WTC11 (cell line): Measurements from ENCODE around the gene FBLN5. TPM values are rescaled to one million over a fixed set of nuclear protein-coding genes. Genes with fewer than 3 reads are reported as not detected.

Experiments
- ATAC-seq: fragments of 200-7000 bp; cut with Tn5 transposase; 2 replicates; pipeline ENCODE4 v1.10.0; 2021; ENCODE audit warnings: mild to moderate bottlenecking, moderate library complexity
- CTCF ChIA-PET: fragments of 300-600 bp; sonication (Branson Sonifier 250); formaldehyde crosslinking; loops from one replicate; lab custom pipeline; 2021; ENCODE audit warnings: antibody characterized with exemption; lab: Charles Lee
- POLR2A ChIA-PET: fragments of 350-600 bp; sonication (Branson Sonifier 250); formaldehyde crosslinking; loops from one replicate; lab custom pipeline; 2021; ENCODE audit warnings: antibody characterized with exemption; lab: Charles Lee
- DNase-seq: peaks from one replicate; pipeline ENCODE4 v3.0.0; 2021; ENCODE audit warnings: low spot score
- H3K27ac Mint-ChIP-seq: 2 replicates; pipeline ENCODE4 v1.8.0; 2021; ENCODE audit warnings: mixed read lengths
- H3K27me3 Mint-ChIP-seq: 2 replicates; pipeline ENCODE4 v1.8.0; 2021; ENCODE audit warnings: low read depth, mild to moderate bottlenecking, moderate library complexity, mixed read lengths
- H3K36me3 Mint-ChIP-seq: 2 replicates; pipeline ENCODE4 v1.8.0; 2021; ENCODE audit warnings: mixed read lengths
- H3K4me1 Mint-ChIP-seq: 2 replicates; pipeline ENCODE4 v1.8.0; 2022; ENCODE audit warnings: mixed read lengths
- H3K4me3 Mint-ChIP-seq: 2 replicates; pipeline ENCODE4 v1.8.0; 2021; ENCODE audit warnings: mild to moderate bottlenecking, moderate library complexity, mixed read lengths
- H3K9me3 Mint-ChIP-seq: 2 replicates; pipeline ENCODE4 v1.8.0; 2021; ENCODE audit warnings: mixed read lengths
- CBFB ChIP-seq: sonication (generic); formaldehyde crosslinking; IDR thresholded peaks from 2 replicates; pipeline ENCODE4 v1.8.1; 2022; ENCODE audit warnings: mild to moderate bottlenecking, low read depth, missing genetic modification reagents
- CREM ChIP-seq: sonication (generic); formaldehyde crosslinking; IDR thresholded peaks from 2 replicates; pipeline ENCODE4 v1.8.1; 2022; ENCODE audit warnings: mild to moderate bottlenecking, missing genetic modification reagents, moderate library complexity
- E2F4 ChIP-seq: sonication (generic); formaldehyde crosslinking; IDR thresholded peaks from 2 replicates; pipeline ENCODE4 v1.8.1; 2022; ENCODE audit warnings: low read depth, mild to moderate bottlenecking, moderate library complexity, missing genetic modification reagents, borderline replicate concordance
- EMX1 ChIP-seq: fragments of 250-450 bp; sonication (Bioruptor Pico); IDR thresholded peaks from 2 replicates; pipeline ENCODE4 v1.8.0; 2021; ENCODE audit warnings: mild to moderate bottlenecking
- FOXJ3 ChIP-seq: sonication (generic); formaldehyde crosslinking; IDR thresholded peaks from 2 replicates; pipeline ENCODE4 v1.9.0; 2021; ENCODE audit warnings: missing genetic modification reagents, mild to moderate bottlenecking, borderline replicate concordance
- KAT7 ChIP-seq: sonication (generic); formaldehyde crosslinking; IDR thresholded peaks from 2 replicates; pipeline ENCODE4 v1.8.1; 2023; ENCODE audit warnings: missing genetic modification reagents, mild to moderate bottlenecking, borderline replicate concordance
- NFATC4 ChIP-seq: fragments of 250-450 bp; sonication (Bioruptor Pico); IDR thresholded peaks from 2 replicates; pipeline ENCODE4 v1.9.0; 2021; ENCODE audit warnings: mild to moderate bottlenecking
- NFYB ChIP-seq: sonication (generic); formaldehyde crosslinking; conservative IDR thresholded peaks from 2 replicates; pipeline ENCODE4 v1.8.0; 2022; ENCODE audit warnings: low read depth, missing genetic modification reagents
- NR1H2 ChIP-seq: sonication (generic); formaldehyde crosslinking; IDR thresholded peaks from 2 replicates; pipeline ENCODE4 v1.9.0; 2021; ENCODE audit warnings: mild to moderate bottlenecking, moderate library complexity, missing genetic modification reagents
- NR3C1 ChIP-seq: sonication (generic); formaldehyde crosslinking; conservative IDR thresholded peaks from 2 replicates; pipeline ENCODE4 v1.8.1; 2023; ENCODE audit warnings: low read depth, mild to moderate bottlenecking, missing genetic modification reagents
- SMAD3 ChIP-seq: sonication (generic); formaldehyde crosslinking; IDR thresholded peaks from 2 replicates; pipeline ENCODE4 v1.8.0; 2022; ENCODE audit warnings: missing genetic modification reagents, mild to moderate bottlenecking, borderline replicate concordance
- TEAD4 ChIP-seq: sonication (generic); formaldehyde crosslinking; IDR thresholded peaks from 2 replicates; pipeline ENCODE4 v1.8.0; 2022; ENCODE audit warnings: mild to moderate bottlenecking, missing genetic modification reagents
- ZNF281 ChIP-seq: sonication (generic); formaldehyde crosslinking; IDR thresholded peaks from 2 replicates; pipeline ENCODE4 v1.8.0; 2023; ENCODE audit warnings: mild to moderate bottlenecking, missing genetic modification reagents
- ZNF396 ChIP-seq: fragments of 250-450 bp; sonication (Bioruptor Pico); IDR thresholded peaks from 2 replicates; pipeline ENCODE4 v1.8.0; 2021; ENCODE audit warnings: mild to moderate bottlenecking, moderate library complexity, borderline replicate concordance
- ZNF512 ChIP-seq: sonication (generic); formaldehyde crosslinking; IDR thresholded peaks from 2 replicates; pipeline ENCODE4 v1.8.1; 2022; ENCODE audit warnings: missing genetic modification reagents, borderline replicate concordance
- total RNA-seq: library from RNA; stranded (reverse); gene quantifications from 3 replicates; pipeline ENCODE4 v1.2.3, GENCODE V29; 2021
- TF ChIP-seq, protein P1 (sequence below): fragments of 250-450 bp; sonication (Bioruptor Pico); IDR thresholded peaks from 2 replicates; pipeline ENCODE4 v1.9.0; 2021; ENCODE audit warnings: moderate library complexity, mild to moderate bottlenecking, inconsistent platforms, borderline replicate concordance
- TF ChIP-seq, protein P2 (sequence below): sonication (generic); formaldehyde crosslinking; IDR thresholded peaks from 2 replicates; pipeline ENCODE4 v1.8.1; 2023; ENCODE audit warnings: mild to moderate bottlenecking, missing genetic modification reagents, moderate library complexity
- TF ChIP-seq, protein P3 (sequence below): sonication (generic); formaldehyde crosslinking; IDR thresholded peaks from 2 replicates; pipeline ENCODE4 v1.8.1; 2022; ENCODE audit warnings: mild to moderate bottlenecking, moderate library complexity, missing genetic modification reagents
- TF ChIP-seq, protein P4 (sequence below): sonication (generic); formaldehyde crosslinking; IDR thresholded peaks from 2 replicates; pipeline ENCODE4 v1.8.0; 2022; ENCODE audit warnings: mild to moderate bottlenecking, missing genetic modification reagents
- TF ChIP-seq, protein P5 (sequence below): fragments of 250-450 bp; sonication (Bioruptor Pico); IDR thresholded peaks from 2 replicates; pipeline ENCODE4 v1.9.0; 2021; ENCODE audit warnings: mild to moderate bottlenecking

Gene FBLN5
- total RNA-seq, 1 experiment from 2014 or later: 4.0 TPM

DNA sequence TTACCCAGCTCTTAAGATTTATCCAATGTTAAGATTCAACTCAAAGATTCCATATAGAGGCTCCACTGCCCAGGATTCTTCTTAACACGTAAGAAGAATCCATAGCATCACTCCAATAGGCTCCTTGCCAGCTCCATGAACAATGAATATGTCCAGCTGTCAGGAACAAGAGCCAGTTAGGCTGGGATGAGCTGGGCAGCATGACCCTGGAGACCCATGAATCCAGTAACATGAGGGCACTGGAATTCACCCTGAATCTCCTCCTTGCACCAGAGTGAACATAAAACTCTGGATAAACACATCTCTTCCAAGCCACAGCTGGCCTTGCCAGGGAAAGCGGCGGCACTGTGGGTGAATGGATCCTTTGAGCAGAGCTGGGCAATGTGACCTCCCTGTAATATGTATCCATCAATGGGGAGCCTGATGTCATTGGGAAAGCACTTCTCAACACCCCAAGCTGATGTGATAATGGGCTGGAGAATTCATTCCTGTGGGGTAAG is 55.7 kb downstream of the FBLN5 start:
- no peak overlapping the region for H3K27ac Mint-ChIP-seq
- ChIA-PET CTCF (interaction anchor here (1.4 to 2.6 kb wide), 5 partner anchors 12 to 240 kb away, joined by 3 to 18 read pairs (median 5); no protein-coding TSS in a partner anchor), POLR2A (interaction anchor here (0.6 kb wide), 1 partner anchor 33 kb away, joined by 3 read pairs; no protein-coding TSS in a partner anchor)
- no peaks in the 10 kb centered on the region for H3K9me3 Mint-ChIP-seq
- H3K4me1 Mint-ChIP-seq: peaks cover 9% of the 10 kb centered on the region
- no peak overlapping the region for H3K4me3 Mint-ChIP-seq
- DNase-seq: no peak
- no peaks in the 10 kb centered on the region for H3K36me3 Mint-ChIP-seq
- H3K27me3 Mint-ChIP-seq: no peaks in the 10 kb centered on the region
- ATAC-seq: no peak
- TF ChIP-seq CREM (CRISPR knock-in tag): no peak
- TF ChIP-seq, protein P1, sequence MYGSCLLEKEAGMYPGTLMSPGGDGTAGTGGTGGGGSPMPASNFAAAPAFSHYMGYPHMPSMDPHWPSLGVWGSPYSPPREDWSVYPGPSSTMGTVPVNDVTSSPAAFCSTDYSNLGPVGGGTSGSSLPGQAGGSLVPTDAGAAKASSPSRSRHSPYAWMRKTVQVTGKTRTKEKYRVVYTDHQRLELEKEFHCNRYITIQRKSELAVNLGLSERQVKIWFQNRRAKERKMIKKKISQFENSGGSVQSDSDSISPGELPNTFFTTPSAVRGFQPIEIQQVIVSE (CRISPR knock-in tag): no peak
- TF ChIP-seq KAT7 (CRISPR knock-in tag): no peak
- TF ChIP-seq CBFB (CRISPR knock-in tag): no peak
- no peak for TF ChIP-seq ZNF281 (CRISPR knock-in tag)

DNA sequence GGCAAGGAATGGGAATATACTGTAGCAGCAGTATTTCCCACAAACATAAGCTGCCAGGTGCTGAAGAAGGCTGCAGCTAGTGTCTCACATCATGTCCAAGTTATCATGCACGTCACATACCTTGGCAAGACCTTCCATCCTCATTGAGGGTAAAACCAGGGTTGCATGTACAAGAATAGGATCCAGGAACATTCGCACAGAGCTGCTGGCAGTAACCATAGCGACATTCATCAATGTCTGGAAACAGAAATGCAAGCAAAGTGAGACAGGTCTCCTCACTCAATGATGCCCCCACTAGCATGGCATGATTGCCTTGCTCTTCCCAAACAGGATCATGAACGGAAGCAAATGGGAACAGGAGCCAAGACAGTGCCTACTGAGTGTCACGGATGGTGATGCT is 56.4 kb downstream of the FBLN5 start:
- H3K27ac Mint-ChIP-seq: no peak overlapping the region
- ChIA-PET POLR2A (no interaction called here), CTCF (interaction anchor here (1.6 to 2.6 kb wide), 3 partner anchors 12 to 55 kb away, joined by 3 to 18 read pairs (median 6); no protein-coding TSS in a partner anchor)
- no peaks in the 10 kb centered on the region for H3K36me3 Mint-ChIP-seq
- no peak overlapping the region for H3K4me3 Mint-ChIP-seq
- H3K27me3 Mint-ChIP-seq: no peaks in the 10 kb centered on the region
- no peak for ATAC-seq
- no peaks in the 10 kb centered on the region for H3K9me3 Mint-ChIP-seq
- peaks cover 9% of the 10 kb centered on the region for H3K4me1 Mint-ChIP-seq
- DNase-seq: no peak
- no peak for TF ChIP-seq ZNF512 (CRISPR knock-in tag)
- TF ChIP-seq, protein P2, sequence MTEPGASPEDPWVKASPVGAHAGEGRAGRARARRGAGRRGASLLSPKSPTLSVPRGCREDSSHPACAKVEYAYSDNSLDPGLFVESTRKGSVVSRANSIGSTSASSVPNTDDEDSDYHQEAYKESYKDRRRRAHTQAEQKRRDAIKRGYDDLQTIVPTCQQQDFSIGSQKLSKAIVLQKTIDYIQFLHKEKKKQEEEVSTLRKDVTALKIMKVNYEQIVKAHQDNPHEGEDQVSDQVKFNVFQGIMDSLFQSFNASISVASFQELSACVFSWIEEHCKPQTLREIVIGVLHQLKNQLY: no peak
- no peak for TF ChIP-seq NFYB (CRISPR knock-in tag)
- TF ChIP-seq, protein P3, sequence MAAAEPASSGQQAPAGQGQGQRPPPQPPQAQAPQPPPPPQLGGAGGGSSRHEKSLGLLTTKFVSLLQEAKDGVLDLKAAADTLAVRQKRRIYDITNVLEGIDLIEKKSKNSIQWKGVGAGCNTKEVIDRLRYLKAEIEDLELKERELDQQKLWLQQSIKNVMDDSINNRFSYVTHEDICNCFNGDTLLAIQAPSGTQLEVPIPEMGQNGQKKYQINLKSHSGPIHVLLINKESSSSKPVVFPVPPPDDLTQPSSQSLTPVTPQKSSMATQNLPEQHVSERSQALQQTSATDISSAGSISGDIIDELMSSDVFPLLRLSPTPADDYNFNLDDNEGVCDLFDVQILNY (CRISPR knock-in tag): no peak
- TF ChIP-seq TEAD4 (CRISPR knock-in tag): no peak
- no peak for TF ChIP-seq NR1H2 (CRISPR knock-in tag)
- no peak for TF ChIP-seq E2F4 (CRISPR knock-in tag)
- TF ChIP-seq ZNF396 (CRISPR knock-in tag): no peak
- TF ChIP-seq, protein P4, sequence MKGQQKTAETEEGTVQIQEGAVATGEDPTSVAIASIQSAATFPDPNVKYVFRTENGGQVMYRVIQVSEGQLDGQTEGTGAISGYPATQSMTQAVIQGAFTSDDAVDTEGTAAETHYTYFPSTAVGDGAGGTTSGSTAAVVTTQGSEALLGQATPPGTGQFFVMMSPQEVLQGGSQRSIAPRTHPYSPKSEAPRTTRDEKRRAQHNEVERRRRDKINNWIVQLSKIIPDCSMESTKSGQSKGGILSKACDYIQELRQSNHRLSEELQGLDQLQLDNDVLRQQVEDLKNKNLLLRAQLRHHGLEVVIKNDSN (CRISPR knock-in tag): no peak
- no peak for TF ChIP-seq SMAD3
- TF ChIP-seq, protein P5, sequence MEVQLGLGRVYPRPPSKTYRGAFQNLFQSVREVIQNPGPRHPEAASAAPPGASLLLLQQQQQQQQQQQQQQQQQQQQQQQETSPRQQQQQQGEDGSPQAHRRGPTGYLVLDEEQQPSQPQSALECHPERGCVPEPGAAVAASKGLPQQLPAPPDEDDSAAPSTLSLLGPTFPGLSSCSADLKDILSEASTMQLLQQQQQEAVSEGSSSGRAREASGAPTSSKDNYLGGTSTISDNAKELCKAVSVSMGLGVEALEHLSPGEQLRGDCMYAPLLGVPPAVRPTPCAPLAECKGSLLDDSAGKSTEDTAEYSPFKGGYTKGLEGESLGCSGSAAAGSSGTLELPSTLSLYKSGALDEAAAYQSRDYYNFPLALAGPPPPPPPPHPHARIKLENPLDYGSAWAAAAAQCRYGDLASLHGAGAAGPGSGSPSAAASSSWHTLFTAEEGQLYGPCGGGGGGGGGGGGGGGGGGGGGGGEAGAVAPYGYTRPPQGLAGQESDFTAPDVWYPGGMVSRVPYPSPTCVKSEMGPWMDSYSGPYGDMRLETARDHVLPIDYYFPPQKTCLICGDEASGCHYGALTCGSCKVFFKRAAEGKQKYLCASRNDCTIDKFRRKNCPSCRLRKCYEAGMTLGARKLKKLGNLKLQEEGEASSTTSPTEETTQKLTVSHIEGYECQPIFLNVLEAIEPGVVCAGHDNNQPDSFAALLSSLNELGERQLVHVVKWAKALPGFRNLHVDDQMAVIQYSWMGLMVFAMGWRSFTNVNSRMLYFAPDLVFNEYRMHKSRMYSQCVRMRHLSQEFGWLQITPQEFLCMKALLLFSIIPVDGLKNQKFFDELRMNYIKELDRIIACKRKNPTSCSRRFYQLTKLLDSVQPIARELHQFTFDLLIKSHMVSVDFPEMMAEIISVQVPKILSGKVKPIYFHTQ: no peak
- TF ChIP-seq EMX1 (CRISPR knock-in tag): no peak
- TF ChIP-seq NFATC4 (CRISPR knock-in tag): no peak
- TF ChIP-seq NR3C1 (CRISPR knock-in tag): no peak
- TF ChIP-seq FOXJ3 (CRISPR knock-in tag): no peak
- TF ChIP-seq, all 79 proteins: peak for 0
